HG03066 (cell line): ENCODE measurements around the gene SP1.
"Not testable (repeated sequence)": the region's sequence is repeated elsewhere in the genome, so short reads cannot be mapped to it uniquely, and the experiment has no call there.

ENCODE experiments used
- ATAC-seq: cut with Tn5 transposase; IDR thresholded peaks from one replicate; pipeline ENCODE4 v1.9.1; 2021; ENCODE audit warnings: low read depth; ENCODE audit not compliant: unreplicated experiment

Gene SP1

GRCh38 chr12:53380104-53380793, at the start of gene SP1:
TSS of gene SP1 (plus strand) at chr12:53380176. CDS start at chr12:53380292, 116 bp downstream.
- ATAC-seq = peak; percentile 32

DNA sequence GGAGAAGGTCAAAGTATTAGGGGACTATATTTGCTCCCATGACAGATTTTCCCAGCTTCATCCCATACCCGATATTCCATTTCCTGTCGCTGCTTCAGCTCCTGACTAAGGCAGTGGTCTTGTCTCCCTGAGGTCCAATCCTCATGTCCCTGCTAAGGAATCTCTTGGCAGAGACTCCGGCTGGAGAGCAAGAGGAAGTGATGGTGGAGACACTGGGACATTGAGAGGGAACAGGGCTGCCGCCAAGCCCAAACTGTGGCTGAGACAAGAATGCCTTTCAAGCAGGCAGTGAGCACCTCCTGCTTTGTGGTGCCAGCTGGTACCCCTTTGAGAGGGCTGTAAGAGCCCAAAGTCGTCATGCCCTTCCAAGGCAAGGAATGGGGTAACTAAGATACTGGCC, 49.3 kb upstream of the SP1 start:
- no peak for ATAC-seq

DNA sequence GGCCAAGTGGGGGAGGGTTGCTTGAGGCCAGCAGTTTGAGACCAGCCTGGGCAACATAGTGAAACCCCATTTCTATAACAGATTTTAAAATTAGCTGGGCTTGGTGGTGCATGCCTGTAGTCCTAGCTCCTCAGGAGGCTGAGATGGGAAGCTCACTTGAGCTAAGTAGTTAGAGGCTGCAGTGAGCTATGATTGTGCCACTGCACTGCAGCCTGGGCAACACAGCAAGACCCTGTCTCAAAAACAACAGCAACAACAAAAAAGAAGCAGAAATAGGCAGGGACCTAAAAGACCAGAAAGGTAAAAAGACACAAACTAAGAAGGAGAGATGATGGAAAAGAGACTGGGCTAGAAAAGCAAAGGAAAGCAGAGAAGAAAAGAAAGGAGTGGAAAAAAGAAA, 47.6 kb upstream of the SP1 start:
- ATAC-seq = not testable (repeated sequence)

DNA sequence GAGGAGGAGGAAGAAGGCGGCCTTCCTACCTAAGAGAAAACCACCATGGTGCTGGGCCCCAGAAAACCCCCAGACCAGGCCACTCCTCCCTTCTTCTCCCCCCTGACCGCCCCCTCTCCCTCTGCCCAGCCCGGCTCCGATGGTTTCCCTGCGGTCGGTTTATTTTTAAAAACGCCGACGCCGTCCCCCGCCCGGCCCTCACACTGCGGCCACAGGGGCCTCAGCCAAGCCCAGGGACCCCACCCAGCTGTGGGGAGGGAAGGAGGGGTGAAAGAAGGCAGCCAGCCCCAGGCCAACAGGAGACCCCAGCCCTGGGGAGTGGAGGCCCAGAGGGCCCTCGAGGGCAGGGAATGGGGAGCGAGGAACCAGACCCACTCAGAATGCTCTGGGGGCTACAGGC, 47.2 kb upstream of the SP1 start:
- no peak for ATAC-seq

- ATAC-seq = no peak
Observed at GRCh38 chr12:53333289-53333688, 46.7 kb upstream of the SP1 start.

DNA sequence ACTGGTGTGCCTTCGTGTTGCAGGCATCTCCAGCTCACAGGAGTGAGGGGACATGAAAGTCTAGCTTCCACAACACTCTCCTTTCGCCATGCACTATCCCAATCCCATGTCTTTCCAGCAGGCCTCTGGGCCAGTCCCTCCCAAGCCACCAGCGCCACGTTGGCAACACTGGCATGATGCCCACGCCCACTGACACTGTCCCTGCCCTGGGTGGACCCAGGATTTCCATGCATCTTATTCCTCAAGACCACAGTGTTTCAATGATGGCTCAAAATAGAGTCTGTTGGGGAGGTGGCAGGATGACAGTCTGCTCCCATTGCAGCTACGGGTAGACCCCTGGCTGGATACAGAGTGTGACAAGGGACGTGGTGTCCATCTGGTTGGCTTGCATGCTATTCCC, 46.1 kb upstream of the SP1 start:
- ATAC-seq = no peak

GRCh38 chr12:53334822-53335221, 45.2 kb upstream of the SP1 start:
- ATAC-seq = no peak

GRCh38 chr12:53336181-53336681, 43.7 kb upstream of the SP1 start, which contains the start of gene SP7:
TSS of gene SP7 (minus strand) at chr12:53336354. CDS start at chr12:53335646, 708 bp downstream.
- no peak for ATAC-seq

DNA sequence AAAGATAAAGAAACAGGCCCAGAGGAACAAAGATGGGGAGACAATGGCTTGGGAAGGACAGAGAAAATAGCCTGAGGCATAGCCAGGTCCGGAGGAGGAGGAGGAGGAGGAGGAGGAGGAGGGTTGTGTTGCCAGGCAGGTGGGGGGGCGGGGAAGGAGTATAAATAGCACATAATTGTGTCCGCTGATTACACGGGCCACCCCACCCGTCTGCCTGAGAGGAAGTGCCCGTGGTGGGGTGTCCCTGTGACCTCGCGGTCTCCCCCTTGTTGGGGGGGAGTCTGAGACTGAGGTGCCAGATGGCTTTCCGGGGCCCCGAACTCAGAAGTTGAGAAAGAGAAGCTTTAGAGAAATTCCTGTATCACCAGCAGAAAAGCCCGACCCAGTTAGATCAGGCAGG, 42.0 kb upstream of the SP1 start:
- no peak for ATAC-seq

GRCh38 chr12:53338916-53339315, 41.1 kb upstream of the SP1 start:
- no peak for ATAC-seq

DNA sequence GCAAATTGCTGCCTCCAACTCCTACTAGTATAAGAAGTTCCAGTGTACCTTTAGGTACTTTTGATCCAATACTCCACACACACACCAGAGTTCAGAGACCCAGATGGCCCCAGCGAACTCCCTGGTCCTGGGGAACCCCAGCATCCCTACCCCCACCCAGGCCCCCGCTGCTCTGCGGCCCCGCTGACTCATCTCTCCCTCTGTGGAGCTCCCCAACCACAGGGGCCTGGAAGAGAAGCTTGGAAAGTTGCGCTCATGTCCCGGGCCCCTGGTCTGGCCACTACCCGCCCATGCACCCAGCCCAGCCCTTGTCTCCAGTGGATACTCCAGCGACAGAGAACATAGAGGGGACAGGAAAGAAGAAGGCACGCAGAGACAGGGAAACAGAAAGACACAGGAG, 39.6 kb upstream of the SP1 start:
- no peak for ATAC-seq

DNA sequence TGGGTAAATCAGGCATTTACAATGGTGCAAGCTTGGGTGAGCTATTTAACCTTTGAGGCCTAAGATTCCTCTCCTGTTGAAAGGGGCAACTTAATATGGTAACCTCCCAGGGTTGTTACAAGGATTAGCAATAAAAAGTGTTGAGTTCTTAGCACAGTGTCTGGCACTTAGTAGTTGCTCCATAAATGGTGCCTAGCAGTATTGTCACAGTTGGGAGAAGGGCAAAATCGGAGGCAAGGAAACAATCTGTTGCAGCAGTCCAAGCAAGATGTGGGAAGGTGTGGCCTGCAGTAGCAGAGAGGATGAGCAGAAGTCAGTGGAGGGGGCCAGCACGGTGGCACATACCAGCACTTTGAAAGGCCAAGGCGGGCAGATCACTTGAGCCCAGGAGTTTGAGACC, 36.5 kb upstream of the SP1 start:
- ATAC-seq = no peak

- no peak for ATAC-seq
Observed at GRCh38 chr12:53343969-53344368, 36.0 kb upstream of the SP1 start.

- ATAC-seq = no peak
Observed at GRCh38 chr12:53344487-53344823, 35.5 kb upstream of the SP1 start.

GRCh38 chr12:53344824-53345485, 35.0 kb upstream of the SP1 start:
- ATAC-seq = no peak

DNA sequence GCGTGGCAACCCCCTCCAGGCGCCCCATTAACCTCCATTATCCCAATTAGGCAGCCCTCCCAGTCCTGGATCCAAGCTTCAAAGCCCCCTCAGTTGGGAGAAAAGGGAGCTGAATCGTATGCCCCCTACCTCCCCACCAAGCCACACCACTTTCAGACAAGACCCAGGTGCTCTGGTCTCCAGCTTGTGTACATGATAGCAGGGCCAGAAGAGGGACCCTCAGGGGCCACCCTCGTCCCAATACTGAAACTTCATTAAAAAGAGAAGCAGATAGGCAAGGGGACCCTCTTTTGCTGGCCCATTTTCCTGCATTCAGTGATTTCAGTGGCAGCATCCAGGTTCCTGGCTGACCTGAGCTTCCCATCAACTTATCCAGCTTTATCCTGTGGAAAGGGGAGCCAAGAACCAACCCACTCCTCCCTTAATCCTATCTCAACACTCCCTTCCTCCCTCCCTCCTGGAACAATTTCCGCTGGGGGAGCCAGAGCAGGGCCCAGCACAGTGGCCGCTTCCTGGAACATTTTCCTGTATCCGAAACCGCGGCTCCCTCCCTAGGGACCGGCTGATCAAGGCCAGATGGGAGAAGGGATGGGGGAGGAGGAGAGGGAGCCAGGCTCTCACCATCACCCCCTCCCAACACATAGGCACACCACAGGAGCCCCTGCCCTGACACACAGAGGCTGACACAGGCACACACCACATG, 34.3 kb upstream of the SP1 start:
- ATAC-seq = no peak

GRCh38 chr12:53346491-53346890, 33.5 kb upstream of the SP1 start:
- ATAC-seq = no peak

GRCh38 chr12:53347905-53348304, 32.1 kb upstream of the SP1 start:
- ATAC-seq = no peak

GRCh38 chr12:53352331-53353256, 27.4 kb upstream of the SP1 start:
- no peak for ATAC-seq

- ATAC-seq = no peak
Observed at GRCh38 chr12:53353257-53353655, 26.7 kb upstream of the SP1 start.

DNA sequence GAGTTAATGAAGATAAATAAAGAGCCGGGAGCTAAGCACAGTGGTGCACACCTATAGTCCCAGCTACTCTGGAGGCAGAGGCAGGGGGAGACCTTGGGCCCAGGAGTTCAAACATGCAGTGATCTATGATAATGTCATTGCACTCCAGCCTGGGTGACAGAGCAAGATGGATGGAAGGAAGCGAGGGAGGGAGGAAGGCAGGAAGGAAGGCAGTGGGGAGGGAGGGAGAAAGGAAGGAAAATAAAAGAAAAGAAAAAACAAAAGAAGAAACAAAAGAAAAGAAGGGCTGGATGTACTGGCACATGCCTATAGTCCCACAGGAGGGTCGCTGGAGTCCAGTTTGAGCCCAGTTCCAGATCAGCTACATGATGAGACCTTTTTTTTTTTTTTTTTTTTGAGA, 24.9 kb upstream of the SP1 start:
- ATAC-seq = no peak
